PC-9 (cell line): ENCODE data around the gene FOXD3.

Experiments used
- CTCF ChIP-seq: fragments of 200-600 bp; sonication (generic); conservative IDR thresholded peaks from 2 replicates; pipeline ENCODE4 v1.6.1; 2017; ENCODE audit warnings: mixed run types, antibody characterized with exemption, mild to moderate bottlenecking, moderate library complexity
- EZH2 ChIP-seq: fragments of 200-600 bp; sonication (generic); IDR thresholded peaks from 2 replicates; pipeline ENCODE4 v1.8.0; 2017; ENCODE audit warnings: antibody characterized with exemption, low read depth

DNA sequence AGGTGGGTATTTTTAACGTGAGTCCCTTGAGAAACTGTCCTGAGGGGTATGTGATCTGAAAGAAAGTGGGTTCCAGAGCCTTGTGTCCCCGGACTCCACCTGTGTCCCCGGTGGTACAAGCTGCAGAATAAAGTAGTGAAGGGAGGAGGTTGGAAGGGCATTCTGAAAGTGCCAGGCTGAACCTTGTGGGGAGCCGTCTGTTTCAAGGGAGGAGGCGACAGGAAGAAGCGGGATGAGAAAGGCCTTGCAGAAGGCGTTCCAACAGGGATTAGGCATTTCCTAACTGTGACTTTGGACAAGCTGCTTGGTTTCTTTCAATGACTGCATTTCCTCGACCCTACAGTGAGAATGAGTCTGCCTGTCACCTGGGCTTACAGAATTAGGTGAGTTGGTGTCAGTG is 5.8 kb downstream of the FOXD3 start:
- TF ChIP-seq CTCF (no peak), EZH2 (no peak)
